Ascending aorta (tissue), 2 donors: ENCODE data around the gene MKX. TPM values are rescaled to one million over a fixed set of nuclear protein-coding genes. Genes with fewer than 3 reads are reported as not detected.
A peak's percentile ranks its signal among the peaks of the same experiment; 100 is the strongest.

Experiments
- DNase-seq, 2 donors: peaks; one replicate each; pipeline ENCODE4 v3.0.0-alpha.2; 2019; ENCODE audit warnings: low spot score in 2 of 2
- H3K27ac ChIP-seq, 2 donors: fragments of 200-600 bp; sonication (generic); one replicate each; pipeline ENCODE4 v1.5.1; 2016 to 2017; ENCODE audit warnings: mild to moderate bottlenecking in 1 of 2
- H3K27me3 ChIP-seq: fragments of 200-600 bp; sonication (generic); one replicate; pipeline ENCODE4 v1.5.1; 2017
- H3K36me3 ChIP-seq, 2 donors: fragments of 200-600 bp; sonication (generic); one replicate each; pipeline ENCODE4 v1.5.1; 2016
- H3K4me1 ChIP-seq, 2 donors: fragments of 200-600 bp; sonication (generic); one replicate each; pipeline ENCODE4 v1.5.1; 2016 to 2017; ENCODE audit warnings: mild to moderate bottlenecking in 1 of 2
- H3K4me3 ChIP-seq, 2 donors: fragments of 200-600 bp; sonication (generic); one replicate each; pipeline ENCODE4 v1.5.1; 2016 to 2017; ENCODE audit warnings: mild to moderate bottlenecking in 1 of 2
- H3K9me3 ChIP-seq, 2 donors: fragments of 200-600 bp; sonication (generic); one replicate each; pipeline ENCODE4 v1.5.1; 2016
- intact Hi-C: fragments of 100-400 bp; cut with DNase I; formaldehyde crosslinking; loops from one replicate; pipeline ENCODE4 v1.15.1; 2023
- total RNA-seq: library from RNA; depleted of rRNA; stranded (reverse); fragments of >200 nt; gene quantifications from one replicate; pipeline ENCODE4 v1.1.0, GENCODE V29; 2016
- TF ChIP-seq, protein P1 (sequence below), 3 experiments: fragments of 200-600 bp in 2 of 3; fragments of 450-650 bp in 1 of 3; sonication (generic) in 2 of 3; IDR thresholded peaks; one replicate each; pipeline ENCODE4 v1.5.1; 2016 to 2019; ENCODE audit warnings: antibody characterized with exemption in 3 of 3, mild to moderate bottlenecking in 1 of 3, moderate library complexity in 1 of 3

Gene MKX, protein sequence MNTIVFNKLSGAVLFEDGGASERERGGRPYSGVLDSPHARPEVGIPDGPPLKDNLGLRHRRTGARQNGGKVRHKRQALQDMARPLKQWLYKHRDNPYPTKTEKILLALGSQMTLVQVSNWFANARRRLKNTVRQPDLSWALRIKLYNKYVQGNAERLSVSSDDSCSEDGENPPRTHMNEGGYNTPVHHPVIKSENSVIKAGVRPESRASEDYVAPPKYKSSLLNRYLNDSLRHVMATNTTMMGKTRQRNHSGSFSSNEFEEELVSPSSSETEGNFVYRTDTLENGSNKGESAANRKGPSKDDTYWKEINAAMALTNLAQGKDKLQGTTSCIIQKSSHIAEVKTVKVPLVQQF
- 15.8 TPM for total RNA-seq

DNA sequence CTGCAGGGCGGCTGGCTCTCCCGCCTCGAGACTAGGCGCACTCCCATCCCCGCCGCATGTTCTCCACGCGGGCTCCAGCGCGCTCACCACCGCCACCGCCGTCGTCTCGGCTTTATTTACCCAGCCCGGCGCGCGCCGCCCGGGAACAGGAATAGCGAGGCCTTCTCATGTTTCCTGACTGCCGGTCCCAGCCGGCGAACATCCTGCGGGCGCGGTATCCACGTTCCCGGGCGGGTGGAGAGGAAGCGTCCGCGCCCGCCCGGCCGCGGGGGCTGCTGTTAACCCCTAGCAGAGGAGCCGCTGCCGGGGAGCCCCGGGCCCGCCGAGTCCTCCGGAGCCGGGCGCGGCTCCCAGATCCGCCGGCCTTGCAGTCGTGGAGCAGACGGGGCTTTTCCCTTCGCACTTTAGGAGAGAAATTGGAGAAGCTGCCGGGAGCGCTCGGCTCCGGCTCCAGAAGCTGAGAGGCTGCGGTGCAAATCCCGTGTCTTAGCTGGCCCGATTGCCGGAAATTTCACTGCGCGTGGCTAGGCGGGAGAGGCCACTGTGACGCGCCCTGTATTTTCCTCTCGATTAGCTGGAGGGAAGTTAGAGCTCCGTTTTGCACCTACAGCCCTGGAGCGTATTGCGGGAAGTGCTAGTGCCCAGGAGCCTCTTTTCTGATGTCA, at the start of gene MKX:
Gene MKX (minus strand): TSS at position 88 of the 665 bp plus-strand sequence. CDS start 2,404 bp downstream, outside the sequence.
- Histone ChIP-seq H3K27me3 (no peaks in the 10 kb centered on the region), H3K9me3 (no peaks in the 10 kb centered on the region), H3K4me1 (peaks cover 0 to 9% of the 10 kb centered on the region in 2 donors), H3K36me3 (no peaks in the 10 kb centered on the region), H3K4me3 (peak within 1 kb of the TSS; percentile 50 to 78), H3K27ac (peak within 1 kb of the TSS; percentile 92 to 98)
- peak in 1 of 2 donors; percentile 83 for DNase-seq
- intact Hi-C loops, result loop anchor here (2.0 kb wide), 2 partner anchors 241 to 557 kb away; partner anchors contain the start of genes MPP7 and RAB18
- TF ChIP-seq, protein P1, sequence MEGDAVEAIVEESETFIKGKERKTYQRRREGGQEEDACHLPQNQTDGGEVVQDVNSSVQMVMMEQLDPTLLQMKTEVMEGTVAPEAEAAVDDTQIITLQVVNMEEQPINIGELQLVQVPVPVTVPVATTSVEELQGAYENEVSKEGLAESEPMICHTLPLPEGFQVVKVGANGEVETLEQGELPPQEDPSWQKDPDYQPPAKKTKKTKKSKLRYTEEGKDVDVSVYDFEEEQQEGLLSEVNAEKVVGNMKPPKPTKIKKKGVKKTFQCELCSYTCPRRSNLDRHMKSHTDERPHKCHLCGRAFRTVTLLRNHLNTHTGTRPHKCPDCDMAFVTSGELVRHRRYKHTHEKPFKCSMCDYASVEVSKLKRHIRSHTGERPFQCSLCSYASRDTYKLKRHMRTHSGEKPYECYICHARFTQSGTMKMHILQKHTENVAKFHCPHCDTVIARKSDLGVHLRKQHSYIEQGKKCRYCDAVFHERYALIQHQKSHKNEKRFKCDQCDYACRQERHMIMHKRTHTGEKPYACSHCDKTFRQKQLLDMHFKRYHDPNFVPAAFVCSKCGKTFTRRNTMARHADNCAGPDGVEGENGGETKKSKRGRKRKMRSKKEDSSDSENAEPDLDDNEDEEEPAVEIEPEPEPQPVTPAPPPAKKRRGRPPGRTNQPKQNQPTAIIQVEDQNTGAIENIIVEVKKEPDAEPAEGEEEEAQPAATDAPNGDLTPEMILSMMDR (IDR thresholded peaks at IDR 0.05), result peak in 1 of 3 experiments; percentile 14

DNA sequence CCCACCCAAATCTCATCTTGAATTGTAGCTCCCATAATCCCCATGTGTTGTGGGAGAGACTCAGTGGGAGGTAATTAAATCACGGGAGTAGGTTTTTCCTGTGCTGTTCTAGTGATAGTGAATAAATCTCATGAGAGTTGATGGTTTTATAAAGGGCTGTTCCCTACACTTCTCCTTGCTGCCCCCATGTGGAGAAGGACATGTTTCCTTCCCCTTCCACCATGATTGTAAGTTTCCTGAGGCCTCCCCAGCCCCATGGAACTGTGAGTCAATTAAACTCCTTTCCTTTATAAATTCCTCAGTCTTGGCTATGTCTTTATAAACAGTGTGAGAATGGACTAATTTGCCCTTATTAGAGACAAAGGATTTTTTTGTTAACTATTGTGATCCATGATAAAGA, 48.5 kb upstream of the MKX start:
- no peak overlapping the region for H3K4me3 ChIP-seq
- intact Hi-C loops, result no loop called here
- TF ChIP-seq, protein P1 (IDR thresholded peaks at IDR 0.05), result no peak
- H3K36me3 ChIP-seq, result no peaks in the 10 kb centered on the region
- no peak for DNase-seq
- no peaks in the 10 kb centered on the region for H3K27me3 ChIP-seq
- no peak overlapping the region for H3K27ac ChIP-seq
- H3K4me1 ChIP-seq, result peaks cover 0 to 10% of the 10 kb centered on the region in 2 donors
- no peaks in the 10 kb centered on the region for H3K9me3 ChIP-seq

DNA sequence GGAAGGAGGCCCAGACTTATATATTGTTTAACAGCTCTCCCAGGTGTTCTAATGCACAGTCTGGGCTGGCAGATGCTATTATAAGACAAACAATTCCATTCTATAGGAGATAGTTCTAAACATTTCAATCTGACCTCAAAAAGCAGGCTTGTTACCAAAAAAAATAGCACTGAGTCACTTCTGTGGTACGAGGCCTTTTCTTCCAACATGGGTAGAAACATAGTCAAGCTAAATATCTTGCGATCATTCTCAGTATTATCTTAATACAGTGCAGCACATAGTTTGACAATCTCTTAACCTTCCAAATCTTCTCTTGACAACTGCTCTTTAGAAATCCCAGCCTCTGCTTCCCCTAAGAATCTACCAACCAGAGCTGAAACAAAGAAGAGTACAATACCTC, 46.6 kb upstream of the MKX start:
- TF ChIP-seq, protein P1 (IDR thresholded peaks at IDR 0.05), result no peak
- intact Hi-C loops, result no loop called here
- no peak for DNase-seq
- Histone ChIP-seq H3K4me1 (peaks cover 0 to 10% of the 10 kb centered on the region in 2 donors), H3K9me3 (no peaks in the 10 kb centered on the region), H3K27me3 (no peaks in the 10 kb centered on the region), H3K27ac (no peak overlapping the region), H3K4me3 (no peak overlapping the region), H3K36me3 (no peaks in the 10 kb centered on the region)

DNA sequence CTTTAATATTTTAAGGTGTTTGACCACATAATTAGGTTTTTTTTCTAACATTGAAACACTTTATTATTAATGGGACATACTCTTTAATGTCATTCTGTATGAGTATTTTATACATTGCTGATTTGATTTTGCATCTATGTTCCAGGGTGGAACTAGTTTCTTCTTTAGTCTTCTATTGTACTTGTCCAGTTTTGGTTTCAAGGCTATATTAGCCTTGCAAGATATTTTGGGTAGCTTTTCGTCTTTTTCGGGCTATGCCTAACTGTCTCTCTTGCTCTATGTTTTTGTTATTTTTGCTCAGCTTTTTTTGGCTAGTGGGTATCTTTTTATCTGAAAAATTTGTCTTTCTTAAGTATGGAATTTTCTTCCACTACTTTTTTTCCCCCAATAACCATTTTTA, 38.7 kb upstream of the MKX start:
- Histone ChIP-seq H3K27ac (peak overlapping the region in 1 of 2 donors; percentile 24), H3K4me1 (peaks cover 6 to 13% of the 10 kb centered on the region in 2 donors), H3K27me3 (no peaks in the 10 kb centered on the region), H3K4me3 (peak overlapping the region in 1 of 2 donors; percentile 25), H3K9me3 (no peaks in the 10 kb centered on the region), H3K36me3 (no peaks in the 10 kb centered on the region)
- DNase-seq, result no peak
- intact Hi-C loops, result loop anchor here (10.0 kb wide), 1 partner anchor 391 kb away; no protein-coding TSS in a partner anchor
- TF ChIP-seq, protein P1 (IDR thresholded peaks at IDR 0.05), result no peak

DNA sequence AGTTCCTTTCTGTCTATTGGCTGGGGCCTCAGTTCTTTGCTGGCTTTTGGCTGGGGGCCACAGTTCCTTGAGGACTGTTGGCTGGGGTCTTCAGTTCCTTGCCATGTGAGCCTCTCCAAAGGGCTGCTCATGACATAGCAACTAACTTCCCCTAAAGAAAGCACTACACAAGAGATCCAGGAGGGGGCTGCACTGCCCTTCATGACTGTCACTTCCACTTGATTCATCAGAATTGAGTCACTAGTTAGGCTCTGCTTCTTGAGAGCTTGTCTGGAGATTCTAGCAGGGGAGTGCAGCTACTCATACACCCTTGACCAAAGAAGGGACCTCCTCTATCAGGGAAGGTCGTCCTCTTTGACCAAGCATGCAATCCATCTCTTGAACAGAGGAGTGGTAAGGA, 38.0 kb upstream of the MKX start:
- DNase-seq, result peak in 1 of 2 donors; percentile 66
- H3K4me1 ChIP-seq, result peaks cover 6 to 13% of the 10 kb centered on the region in 2 donors
- no peaks in the 10 kb centered on the region for H3K9me3 ChIP-seq
- TF ChIP-seq, protein P1 (IDR thresholded peaks at IDR 0.05), result peak in 2 of 3 experiments; percentile 37 to 48
- intact Hi-C loops, result loop anchor here (10.0 kb wide), 1 partner anchor 391 kb away; no protein-coding TSS in a partner anchor
- no peak overlapping the region for H3K4me3 ChIP-seq
- no peak overlapping the region for H3K27ac ChIP-seq
- H3K27me3 ChIP-seq, result no peaks in the 10 kb centered on the region
- H3K36me3 ChIP-seq, result no peaks in the 10 kb centered on the region
